Natural killer cell (primary cell): ENCODE results near the gene SDR42E2. TPM values are rescaled to one million over a fixed set of nuclear protein-coding genes. Genes with fewer than 3 reads are reported as not detected.

Source experiments
- ATAC-seq, 3 donors: fragments of 150-1000 bp in 2 of 3; fragments of 200-7000 bp in 1 of 3; cut with Tn5 transposase; 1 replicate in 1 of 3; 2 replicates in 2 of 3; pipeline ENCODE4 v1.10.0; 2021; ENCODE audit warnings: mild to moderate bottlenecking in 2 of 3, moderate library complexity in 2 of 3
- DNase-seq, 2 donors: peaks; one replicate each; pipeline versions ENCODE4 v3.0.0 to v3.0.0-alpha.2; 2013 to 2021; ENCODE audit warnings: mixed read lengths in 1 of 2
- H3K27ac ChIP-seq: one replicate; pipeline ENCODE4 v1.5.1; 2013; ENCODE audit warnings: mild to moderate bottlenecking, low read length
- H3K27me3 ChIP-seq: one replicate; pipeline ENCODE4 v1.6.1; 2013; ENCODE audit warnings: low read length; ENCODE audit not compliant: control insufficient read depth, insufficient read depth
- H3K36me3 ChIP-seq: one replicate; pipeline ENCODE4 v1.6.1; 2013; ENCODE audit warnings: low read length; ENCODE audit not compliant: control insufficient read depth, insufficient read depth
- H3K4me1 ChIP-seq: one replicate; pipeline ENCODE4 v1.6.1; 2013; ENCODE audit warnings: low read length; ENCODE audit not compliant: control insufficient read depth, insufficient read depth
- H3K4me3 ChIP-seq: one replicate; pipeline ENCODE4 v1.5.1; 2013; ENCODE audit warnings: low read length
- H3K9me3 ChIP-seq: one replicate; pipeline ENCODE4 v1.6.1; 2013; ENCODE audit warnings: low read length; ENCODE audit not compliant: control insufficient read depth, insufficient read depth
- H3K27ac Mint-ChIP-seq, 2 donors: one replicate each; pipeline ENCODE4 v1.8.0; 2022; ENCODE audit warnings: mild to moderate bottlenecking in 2 of 2, mixed read lengths in 2 of 2, moderate library complexity in 1 of 2
- H3K27me3 Mint-ChIP-seq, 2 donors: one replicate each; pipeline ENCODE4 v1.8.0; 2022; ENCODE audit warnings: low read depth in 2 of 2, mixed read lengths in 2 of 2
- H3K36me3 Mint-ChIP-seq: one replicate; pipeline ENCODE4 v1.8.0; 2022; ENCODE audit warnings: mixed read lengths
- H3K4me1 Mint-ChIP-seq, 2 donors: one replicate each; pipeline ENCODE4 v1.8.0; 2022; ENCODE audit warnings: mixed read lengths in 2 of 2
- H3K4me3 Mint-ChIP-seq: one replicate; pipeline ENCODE4 v1.8.0; 2022; ENCODE audit warnings: mild to moderate bottlenecking, moderate library complexity, mixed read lengths
- H3K9me3 Mint-ChIP-seq, 2 donors: one replicate each; pipeline ENCODE4 v1.8.0; 2022; ENCODE audit warnings: mixed read lengths in 2 of 2
- CTCF ChIP-seq: fragments of 200-600 bp; IDR thresholded peaks from one replicate; pipeline ENCODE4 v1.8.0; 2022; ENCODE audit warnings: antibody characterized with exemption
- WGBS: methylation state at CpG from one replicate; pipeline ENCODE4 v1.1.7; 2013; ENCODE audit warnings: missing lambda C conversion rate; ENCODE audit not compliant: insufficient coverage; 5-methylcytosine and 5-hydroxymethylcytosine counted together
- intact Hi-C: fragments of 100-400 bp; cut with micrococcal nuclease; formaldehyde crosslinking; loops from one replicate; pipeline ENCODE4 v1.14.2; 2022
- total RNA-seq, 4 donors: library from RNA; stranded (reverse); fragments of 120-200 nt in 1 of 4; gene quantifications; one replicate each; pipeline versions ENCODE4 v1.2.3 to v1.2.4, GENCODE V29; 2013 to 2022

SDR42E2 gene
- total RNA-seq, 3 donors from 2014 or later (not counting 1 experiment from before 2014, with no cell fraction given): 0.92 to 1.9 (median 0.93) TPM

- H3K4me3 ChIP-seq: no peak overlapping the region
- H3K27me3 ChIP-seq: no peaks in the 10 kb centered on the region
- DNase-seq: no peak
- no peak overlapping the region for H3K27ac ChIP-seq
- no peak for TF ChIP-seq CTCF
- no peaks in the 10 kb centered on the region for H3K36me3 ChIP-seq
- Mint-ChIP-seq H3K9me3 (no peaks in the 10 kb centered on the region), H3K27me3 (no peaks in the 10 kb centered on the region), H3K27ac (no peak overlapping the region), H3K4me3 (no peak overlapping the region), H3K4me1 (peaks cover 20% of the 10 kb centered on the region in 2 donors), H3K36me3 (no peaks in the 10 kb centered on the region)
- no peak for ATAC-seq
- 98% methylated on average over 6 of the region's 6 CpGs for WGBS
- no peaks in the 10 kb centered on the region for H3K9me3 ChIP-seq
- intact Hi-C loops: no loop called here
- peaks cover 16% of the 10 kb centered on the region for H3K4me1 ChIP-seq
These were observed 48.0 kb downstream of the SDR42E2 start for GRCh38 chr16:22210285-22210684.

- DNase-seq (no peak), ATAC-seq (no peak)
- intact Hi-C loops: no loop called here
- Mint-ChIP-seq H3K4me1 (peaks cover 16% of the 10 kb centered on the region in 2 donors), H3K36me3 (no peaks in the 10 kb centered on the region), H3K27me3 (no peaks in the 10 kb centered on the region), H3K27ac (no peak overlapping the region), H3K9me3 (no peaks in the 10 kb centered on the region), H3K4me3 (no peak overlapping the region)
- WGBS: 78% methylated on average over 2 of the region's 2 CpGs
- no peaks in the 10 kb centered on the region for H3K36me3 ChIP-seq
- H3K9me3 ChIP-seq: no peaks in the 10 kb centered on the region
- TF ChIP-seq CTCF: no peak
- H3K27me3 ChIP-seq: no peaks in the 10 kb centered on the region
- H3K27ac ChIP-seq: no peak overlapping the region
- H3K4me3 ChIP-seq: no peak overlapping the region
- H3K4me1 ChIP-seq: peaks cover 14% of the 10 kb centered on the region
These were observed 48.5 kb downstream of the SDR42E2 start for GRCh38 chr16:22210854-22211253.

GRCh38 chr16:22213236-22213635, 50.9 kb downstream of the SDR42E2 start:
- Mint-ChIP-seq H3K4me1 (peaks cover 6 to 9% of the 10 kb centered on the region in 2 donors), H3K36me3 (no peaks in the 10 kb centered on the region), H3K9me3 (no peaks in the 10 kb centered on the region), H3K27ac (no peak overlapping the region), H3K27me3 (no peaks in the 10 kb centered on the region), H3K4me3 (no peak overlapping the region)
- H3K27me3 ChIP-seq: no peaks in the 10 kb centered on the region
- no peak overlapping the region for H3K27ac ChIP-seq
- H3K36me3 ChIP-seq: no peaks in the 10 kb centered on the region
- 100% methylated on average over 4 of the region's 4 CpGs for WGBS
- intact Hi-C loops: no loop called here
- DNase-seq (no peak), ATAC-seq (no peak)
- no peak overlapping the region for H3K4me3 ChIP-seq
- no peak for TF ChIP-seq CTCF
- H3K4me1 ChIP-seq: no peaks in the 10 kb centered on the region
- no peaks in the 10 kb centered on the region for H3K9me3 ChIP-seq

GRCh38 chr16:22213801-22214200, 51.5 kb downstream of the SDR42E2 start:
- WGBS: 94% methylated on average over 3 of the region's 3 CpGs
- Mint-ChIP-seq H3K27ac (no peak overlapping the region), H3K4me3 (no peak overlapping the region), H3K4me1 (peaks cover 6 to 9% of the 10 kb centered on the region in 2 donors), H3K9me3 (no peaks in the 10 kb centered on the region), H3K36me3 (no peaks in the 10 kb centered on the region), H3K27me3 (no peaks in the 10 kb centered on the region)
- no peak for DNase-seq
- Histone ChIP-seq H3K36me3 (no peaks in the 10 kb centered on the region), H3K9me3 (no peaks in the 10 kb centered on the region), H3K4me3 (no peak overlapping the region), H3K27me3 (no peaks in the 10 kb centered on the region), H3K4me1 (no peaks in the 10 kb centered on the region), H3K27ac (no peak overlapping the region)
- intact Hi-C loops: no loop called here
- no peak for TF ChIP-seq CTCF
- no peak for ATAC-seq
